ENCODE measurements around the gene BCHE. TPM values are rescaled to one million over a fixed set of nuclear protein-coding genes. Genes with fewer than 3 reads are reported as not detected.

BCHE gene
- 2.6 TPM for total RNA-seq

GRCh38 chr3:165837058-165837525 lies at the start of gene BCHE:
Gene BCHE, minus strand, starts transcription at chr3:165837423. Its CDS starts 6,390 bp downstream, at chr3:165831033.
- no peak for DNase-seq (ENCODE audit: low spot score)
- intact Hi-C loops (cut with DNase I): no loop called here
- peak; percentile 34 for ATAC-seq

- DNase-seq (ENCODE audit: low spot score) (no peak), ATAC-seq (no peak)
- intact Hi-C loops (cut with DNase I): no loop called here
Observed at GRCh38 chr3:165885558-165886270, 48.5 kb upstream of the BCHE start.

GRCh38 chr3:165884518-165884917 lies 47.3 kb upstream of the BCHE start:
- DNase-seq (ENCODE audit: low spot score): no peak
- ATAC-seq: no peak
- intact Hi-C loops (cut with DNase I): no loop called here

GRCh38 chr3:165883863-165884478 lies 46.7 kb upstream of the BCHE start:
- ATAC-seq (no peak), DNase-seq (ENCODE audit: low spot score) (no peak)
- intact Hi-C loops (cut with DNase I): no loop called here

- intact Hi-C loops (cut with DNase I): no loop called here
- DNase-seq (ENCODE audit: low spot score): no peak
- no peak for ATAC-seq
Observed at GRCh38 chr3:165883117-165883516, 45.9 kb upstream of the BCHE start.

- intact Hi-C loops (cut with DNase I): no loop called here
- ATAC-seq (no peak), DNase-seq (ENCODE audit: low spot score) (no peak)
Observed at GRCh38 chr3:165875644-165876043, 38.4 kb upstream of the BCHE start.

- no peak for DNase-seq (ENCODE audit: low spot score)
- no peak for ATAC-seq
- intact Hi-C loops (cut with DNase I): no loop called here
Observed at GRCh38 chr3:165874663-165875489, 37.7 kb upstream of the BCHE start.

- intact Hi-C loops (cut with DNase I): no loop called here
- DNase-seq (ENCODE audit: low spot score) (no peak), ATAC-seq (no peak)
Observed at GRCh38 chr3:165868088-165868487, 30.9 kb upstream of the BCHE start.

GRCh38 chr3:165859061-165859460 lies 21.8 kb upstream of the BCHE start:
- DNase-seq (ENCODE audit: low spot score) (no peak), ATAC-seq (no peak)
- intact Hi-C loops (cut with DNase I): no loop called here

- ATAC-seq (no peak), DNase-seq (ENCODE audit: low spot score) (no peak)
- intact Hi-C loops (cut with DNase I): no loop called here
Observed at GRCh38 chr3:165855581-165855980, 18.4 kb upstream of the BCHE start.

- DNase-seq (ENCODE audit: low spot score) (no peak), ATAC-seq (no peak)
- intact Hi-C loops (cut with DNase I): no loop called here
Observed at GRCh38 chr3:165854696-165855095, 17.5 kb upstream of the BCHE start.

GRCh38 chr3:165852711-165853110 lies 15.5 kb upstream of the BCHE start:
- intact Hi-C loops (cut with DNase I): no loop called here
- no peak for ATAC-seq
- no peak for DNase-seq (ENCODE audit: low spot score)

- intact Hi-C loops (cut with DNase I): no loop called here
- no peak for ATAC-seq
- DNase-seq (ENCODE audit: low spot score): no peak
Observed at GRCh38 chr3:165852191-165852590, 15.0 kb upstream of the BCHE start.

GRCh38 chr3:165846056-165846455 lies 8.8 kb upstream of the BCHE start:
- ATAC-seq: no peak
- DNase-seq (ENCODE audit: low spot score): no peak
- intact Hi-C loops (cut with DNase I): no loop called here

- DNase-seq (ENCODE audit: low spot score) (no peak), ATAC-seq (no peak)
- intact Hi-C loops (cut with DNase I): no loop called here
Observed at GRCh38 chr3:165839296-165840076, 2.3 kb upstream of the BCHE start.

- DNase-seq (ENCODE audit: low spot score) (no peak), ATAC-seq (no peak)
- intact Hi-C loops (cut with DNase I): no loop called here
Observed at GRCh38 chr3:165837801-165838200, 578 bp upstream of the BCHE start.

GRCh38 chr3:165835431-165835830 lies 1.8 kb downstream of the BCHE start:
- ATAC-seq (no peak), DNase-seq (ENCODE audit: low spot score) (no peak)
- intact Hi-C loops (cut with DNase I): no loop called here

- DNase-seq (ENCODE audit: low spot score): no peak
- ATAC-seq: no peak
- intact Hi-C loops (cut with DNase I): no loop called here
Observed at GRCh38 chr3:165830746-165831145, 6.5 kb downstream of the BCHE start.

- intact Hi-C loops (cut with DNase I): no loop called here
- DNase-seq (ENCODE audit: low spot score) (no peak), ATAC-seq (no peak)
Observed at GRCh38 chr3:165827883-165828282, 9.3 kb downstream of the BCHE start.

All from sciatic nerve (tissue), 2 donors.